Tibial nerve (tissue), 4 donors: ENCODE data around the gene HBP1.

Experiments used
- CTCF ChIP-seq, 5 experiments: fragments of 200-600 bp in 3 of 5; fragments of 450-650 bp in 2 of 5; sonication (generic) in 3 of 5; IDR thresholded peaks; one replicate each; pipeline ENCODE4 v1.5.1; 2016 to 2019; ENCODE audit warnings: antibody characterized with exemption in 5 of 5, mild to moderate bottlenecking in 3 of 5, moderate library complexity in 2 of 5
- EP300 ChIP-seq, 2 donors: sonication (generic); formaldehyde crosslinking; IDR thresholded peaks; one replicate each; pipeline ENCODE4 v1.6.1; 2017; ENCODE audit warnings: antibody characterized with exemption in 2 of 2, mild to moderate bottlenecking in 1 of 2
- POLR2A ChIP-seq, 2 donors: fragments of 450-650 bp; IDR thresholded peaks; one replicate each; pipeline ENCODE4 v1.6.1; 2017; ENCODE audit warnings: antibody characterized with exemption in 2 of 2, mild to moderate bottlenecking in 2 of 2, moderate library complexity in 2 of 2

DNA sequence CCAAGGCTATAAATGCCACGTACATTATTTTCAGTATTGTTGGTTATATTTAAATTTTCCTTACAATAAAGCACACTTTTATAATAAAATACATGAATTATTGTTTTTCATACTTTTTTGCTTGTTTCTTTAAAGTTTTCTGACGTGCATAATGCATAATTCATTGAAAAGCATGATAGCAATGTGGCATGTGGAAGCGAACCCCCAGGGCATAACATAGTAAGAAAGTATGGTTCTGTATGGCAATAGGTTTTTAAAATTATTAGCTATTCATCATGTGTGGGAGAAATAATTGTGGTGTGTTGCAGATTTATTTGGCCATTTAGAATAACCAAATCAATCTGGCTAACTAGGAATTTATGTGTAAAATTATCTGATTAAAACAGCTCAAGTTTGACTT lies 7.4 kb upstream of the HBP1 start:
- TF ChIP-seq CTCF (IDR thresholded peaks at IDR 0.05) (no peak), EP300 (IDR thresholded peaks at IDR 0.05) (no peak), POLR2A (IDR thresholded peaks at IDR 0.05) (no peak)
